NB4 (cell line): ENCODE data around the gene ST6GALNAC1.

Source experiments
- CTCF ChIP-seq: IDR thresholded peaks from one replicate; pipeline ENCODE4 v1.5.1; 2012; ENCODE audit warnings: low read depth, low read length
- MAX ChIP-seq: IDR thresholded peaks from 2 replicates; pipeline ENCODE4 v1.6.1; 2011; ENCODE audit warnings: low read depth, low read length
- POLR2A ChIP-seq: IDR thresholded peaks from 2 replicates; pipeline ENCODE4 v1.6.1; 2011; ENCODE audit warnings: mild to moderate bottlenecking; ENCODE audit not compliant: insufficient read length; ENCODE audit errors: extremely low read depth

DNA sequence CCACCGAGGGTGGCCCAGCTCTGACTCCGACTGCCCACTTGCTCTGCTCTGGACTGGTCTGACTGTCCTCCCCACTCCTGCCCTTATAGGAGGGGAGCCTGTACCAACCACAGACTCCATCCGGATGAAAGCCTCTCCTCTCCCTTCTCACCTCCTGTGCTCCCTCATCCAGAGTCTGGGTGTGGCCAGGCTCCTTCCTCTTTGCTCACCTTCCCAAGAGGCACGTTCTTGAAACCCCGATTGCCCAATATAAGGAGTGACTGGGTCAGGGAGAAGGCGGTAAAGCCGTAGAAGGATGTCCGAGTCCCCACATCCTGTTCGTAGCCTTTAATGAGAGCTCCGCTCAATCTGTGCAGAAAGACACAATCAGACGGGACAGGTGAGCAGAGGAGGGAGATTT is 17.1 kb downstream of the ST6GALNAC1 start:
- TF ChIP-seq MAX = no peak
- TF ChIP-seq CTCF = no peak
- no peak for TF ChIP-seq POLR2A
